ENCODE results near the gene ANKRD11.
"Not testable (repeated sequence)": the region's sequence is repeated elsewhere in the genome, so short reads cannot be mapped to it uniquely, and the experiment has no call there.

Gene ANKRD11

GRCh38 chr16:89311636-89312035, 178.7 kb downstream of the ANKRD11 start:
- DNase-seq: no peak

- no peak for DNase-seq
Measured at GRCh38 chr16:89309438-89310122, 180.8 kb downstream of the ANKRD11 start.

GRCh38 chr16:89308391-89309333, 181.7 kb downstream of the ANKRD11 start:
- DNase-seq: no peak

- no peak for DNase-seq
Measured at GRCh38 chr16:89307421-89307805, 182.9 kb downstream of the ANKRD11 start.

GRCh38 chr16:89306457-89307420, 183.6 kb downstream of the ANKRD11 start:
- not testable (repeated sequence) for DNase-seq

- no peak for DNase-seq
Measured at GRCh38 chr16:89304941-89305705, 185.2 kb downstream of the ANKRD11 start.

- DNase-seq: no peak
Measured at GRCh38 chr16:89304181-89304851, 186.0 kb downstream of the ANKRD11 start.

- DNase-seq: no peak
Measured at GRCh38 chr16:89303617-89304016, 186.7 kb downstream of the ANKRD11 start.

GRCh38 chr16:89300976-89301360, 189.4 kb downstream of the ANKRD11 start:
- DNase-seq: no peak

- no peak for DNase-seq
Measured at GRCh38 chr16:89300311-89300975, 189.9 kb downstream of the ANKRD11 start.

- not testable (repeated sequence) for DNase-seq
Measured at GRCh38 chr16:89299357-89300111, 190.8 kb downstream of the ANKRD11 start.

- DNase-seq: no peak
Measured at GRCh38 chr16:89298623-89299225, 191.6 kb downstream of the ANKRD11 start.

- DNase-seq: no peak
Measured at GRCh38 chr16:89297910-89298545, 192.3 kb downstream of the ANKRD11 start.

- no peak for DNase-seq
Measured at GRCh38 chr16:89297156-89297874, 193.0 kb downstream of the ANKRD11 start.

- no peak for DNase-seq
Measured at GRCh38 chr16:89295915-89296314, 194.4 kb downstream of the ANKRD11 start.

- DNase-seq: no peak
Measured at GRCh38 chr16:89295071-89295900, 195.1 kb downstream of the ANKRD11 start.

- no peak for DNase-seq
Measured at GRCh38 chr16:89294486-89294885, 195.9 kb downstream of the ANKRD11 start.

All from NCI-H774 (cell line).